Glomerular endothelial cell (primary cell): ENCODE results near the gene KCND3. TPM values are rescaled to one million over a fixed set of nuclear protein-coding genes. Genes with fewer than 3 reads are reported as not detected.

Experiments
- DNase-seq: peaks from one replicate; pipeline ENCODE4 v3.0.0-alpha.2; 2011; ENCODE audit warnings: low read depth, low spot score; ENCODE audit errors: extremely low read depth
- total RNA-seq: library from RNA; depleted of rRNA; stranded (reverse); fragments of >200 nt; gene quantifications from 2 replicates; pipeline ENCODE4 v1.2.3, GENCODE V29; 2015

KCND3 gene
- not detected in 2 replicates for total RNA-seq

DNA sequence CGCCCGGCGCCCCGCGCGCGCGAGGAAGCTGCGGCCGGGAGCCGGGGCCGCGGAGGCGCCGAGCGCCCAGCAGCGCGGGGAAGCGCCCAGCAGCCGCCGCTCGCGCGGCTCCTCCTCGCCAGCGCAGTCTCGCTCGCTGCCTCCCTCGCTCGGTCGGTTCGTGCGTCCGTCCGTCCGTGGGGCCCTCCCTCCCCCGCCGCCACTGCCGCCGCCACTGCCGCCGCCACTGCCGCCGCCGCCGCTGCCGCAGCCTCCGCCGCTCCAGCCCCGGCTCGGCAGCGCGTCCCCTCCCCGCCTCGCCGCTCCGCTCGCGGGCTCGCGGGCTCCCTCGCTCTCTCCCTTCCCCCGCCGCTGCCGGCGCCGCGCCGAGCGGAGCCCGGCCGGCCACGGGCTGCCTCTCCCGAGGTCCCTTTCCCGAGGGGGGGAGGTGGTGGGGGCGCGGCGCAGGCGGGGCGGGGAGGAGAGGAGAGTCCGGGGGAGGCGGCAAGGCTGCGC, at the start of gene KCND3:
KCND3 (minus strand) TSS at position 138 of the 495 bp plus-strand sequence.
- no peak for DNase-seq

DNA sequence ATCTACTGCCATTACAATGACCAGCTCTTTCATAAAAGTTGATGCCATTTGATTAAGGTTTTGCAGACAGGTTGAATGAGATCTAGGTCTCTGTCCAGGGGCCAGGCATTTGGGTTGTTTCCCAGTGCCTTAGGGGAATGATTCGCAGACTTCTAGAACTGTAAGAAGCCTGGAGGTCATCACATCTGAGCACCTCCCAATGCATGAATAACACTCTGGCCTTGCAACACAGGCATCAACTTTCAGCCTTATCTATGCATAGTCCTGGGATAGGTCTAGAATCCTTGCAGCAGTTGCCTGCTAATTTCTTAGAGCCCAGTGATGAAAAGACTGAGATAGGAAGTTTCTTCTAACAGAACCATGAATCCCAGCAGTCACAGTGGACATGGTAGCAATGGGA, 44.8 kb upstream of the KCND3 start:
- DNase-seq: no peak

DNA sequence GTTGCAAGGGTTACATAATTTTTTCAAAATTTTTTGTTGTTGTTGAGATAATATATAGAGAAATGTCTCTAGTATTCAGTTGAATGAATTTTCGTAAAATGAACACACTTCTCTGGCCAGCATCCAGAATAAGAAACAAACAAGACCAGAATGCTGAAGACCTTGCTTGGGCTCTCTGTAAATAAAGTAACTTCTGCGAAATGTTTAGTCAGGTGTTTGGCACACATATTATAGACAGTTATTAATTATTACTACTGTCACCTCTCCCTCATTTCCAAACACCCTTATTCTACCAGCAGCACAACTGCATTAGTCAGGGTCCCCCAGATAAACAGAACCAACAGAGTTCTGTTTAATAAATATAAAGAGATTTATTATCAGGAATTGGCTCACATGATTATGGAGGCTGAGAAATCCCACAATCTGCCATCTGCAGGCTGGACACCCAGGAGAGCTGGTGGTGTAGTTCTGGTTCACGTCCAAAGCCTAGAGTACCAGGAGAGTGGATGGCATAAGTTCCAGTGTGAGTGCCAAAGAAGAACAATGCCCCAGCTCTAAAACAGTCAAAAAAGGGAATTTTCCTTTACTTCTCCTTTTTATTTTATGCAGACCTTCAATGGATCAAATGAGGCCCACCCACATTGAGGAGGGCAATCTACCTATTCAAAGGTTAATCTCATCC, 44.1 kb upstream of the KCND3 start:
- no peak for DNase-seq

DNA sequence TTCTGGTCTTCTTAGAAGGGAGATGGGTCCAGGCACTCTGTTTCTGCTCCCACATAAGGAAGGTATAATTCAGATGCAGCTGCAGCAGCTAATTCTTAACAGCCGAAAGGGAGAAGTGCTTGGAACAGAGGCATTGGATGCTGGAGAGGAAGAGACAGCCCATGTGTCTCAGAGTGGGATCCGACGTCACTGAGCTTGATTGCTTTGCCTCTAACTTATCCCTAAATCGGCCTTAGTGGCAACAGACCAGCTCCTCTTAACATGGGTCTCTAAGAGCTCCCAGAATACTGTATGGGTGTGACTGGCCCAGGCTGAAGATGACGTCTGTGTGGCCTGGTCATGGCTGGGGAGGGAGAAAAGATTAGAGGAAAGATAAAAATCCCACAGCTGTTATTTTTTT, 40.7 kb upstream of the KCND3 start:
- DNase-seq: no peak

DNA sequence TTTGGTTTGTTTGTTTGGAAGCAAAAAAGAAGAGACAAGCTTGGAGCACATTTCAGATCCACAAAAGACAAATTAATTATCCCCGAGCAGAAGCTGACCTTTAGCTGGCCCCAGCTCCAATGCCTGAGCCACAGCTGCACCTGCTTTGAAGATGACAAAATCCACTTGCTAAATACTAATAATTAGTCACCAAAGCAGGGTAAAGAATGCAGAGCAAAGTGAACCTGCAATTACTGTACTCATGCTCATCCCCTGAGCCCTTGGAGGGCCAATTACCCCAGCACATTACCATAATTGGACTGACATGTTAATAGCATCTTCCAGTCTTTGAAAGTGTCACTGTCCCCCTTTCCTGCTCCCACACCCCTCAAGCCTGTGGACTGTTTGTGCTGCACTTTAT, 38.2 kb upstream of the KCND3 start:
- DNase-seq: no peak

DNA sequence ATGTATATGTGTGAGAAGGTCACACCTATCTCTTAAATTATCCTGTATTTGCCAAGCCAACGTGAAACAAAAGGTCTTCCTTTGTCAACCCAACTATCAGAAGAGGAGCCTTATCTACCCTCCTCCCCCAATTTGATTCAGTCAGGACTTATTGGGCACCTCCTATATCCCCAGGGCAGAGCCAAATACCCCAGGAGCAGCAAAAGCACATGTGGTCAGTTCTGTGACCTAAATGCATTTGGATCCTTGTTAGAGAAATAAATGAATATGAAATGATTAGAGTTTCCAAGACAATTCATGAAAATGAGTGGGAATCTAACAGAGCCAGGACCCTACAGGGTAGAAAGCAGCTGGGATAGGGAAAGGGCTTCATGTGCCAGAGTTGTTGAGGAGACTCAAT, 37.0 kb upstream of the KCND3 start:
- no peak for DNase-seq

DNA sequence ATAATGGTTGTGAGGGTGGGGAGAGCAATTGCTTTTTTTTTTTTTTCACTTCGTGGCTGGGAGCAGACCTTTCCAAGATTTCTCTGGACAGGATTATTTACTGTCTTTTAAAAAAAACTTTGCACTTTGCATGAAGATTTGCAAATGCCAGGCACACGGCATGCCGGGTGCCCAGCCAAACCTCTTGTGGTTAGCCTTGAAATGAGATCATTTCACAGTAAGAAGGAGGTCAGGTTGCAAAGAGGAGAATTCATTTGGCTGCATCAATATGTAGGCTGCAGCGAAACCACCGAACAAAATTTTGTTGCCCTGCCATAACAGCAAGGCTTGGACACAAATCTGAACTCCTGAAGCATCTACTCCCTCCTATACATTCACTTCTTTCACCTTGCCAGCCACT, 36.5 kb upstream of the KCND3 start:
- DNase-seq: no peak

DNA sequence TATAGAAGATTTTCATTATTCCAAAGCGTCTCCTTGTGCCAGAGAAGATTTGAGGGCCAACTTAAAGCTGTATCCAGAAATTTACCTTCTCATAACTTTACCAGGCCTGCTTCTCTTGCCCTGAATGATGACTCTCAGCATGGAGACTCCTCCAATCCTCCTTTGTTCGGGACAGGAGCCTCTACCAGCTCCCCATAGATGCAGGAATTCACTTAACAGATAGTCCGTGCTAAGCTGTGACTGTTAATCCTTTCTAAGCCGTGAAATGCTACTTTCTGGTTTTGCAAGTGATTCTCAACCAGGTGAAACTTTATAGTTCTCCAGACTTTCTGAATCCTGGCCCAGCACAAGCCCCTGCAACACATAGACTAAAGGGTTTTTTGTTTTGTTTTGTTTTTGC, 31.8 kb upstream of the KCND3 start:
- DNase-seq: no peak

DNA sequence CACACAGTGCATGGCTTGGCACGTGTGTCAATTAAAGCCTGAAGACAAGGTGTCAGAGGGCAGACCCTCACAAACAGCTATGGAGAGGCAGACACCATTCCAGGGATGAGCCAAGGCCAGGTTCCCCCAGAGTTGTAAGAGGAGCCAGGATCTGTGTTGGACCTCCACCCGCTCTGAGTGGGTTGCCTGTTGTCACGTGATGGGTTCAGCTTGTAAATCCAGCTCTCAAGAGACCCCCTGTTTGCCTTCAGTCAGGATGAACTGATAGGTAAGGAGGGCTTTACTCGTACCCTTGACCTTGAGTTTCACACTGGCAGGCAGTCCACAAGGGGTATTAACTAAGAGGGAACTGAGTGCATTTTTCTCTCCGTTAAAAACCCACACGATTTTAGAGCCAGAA, 27.7 kb upstream of the KCND3 start:
- DNase-seq: no peak

DNA sequence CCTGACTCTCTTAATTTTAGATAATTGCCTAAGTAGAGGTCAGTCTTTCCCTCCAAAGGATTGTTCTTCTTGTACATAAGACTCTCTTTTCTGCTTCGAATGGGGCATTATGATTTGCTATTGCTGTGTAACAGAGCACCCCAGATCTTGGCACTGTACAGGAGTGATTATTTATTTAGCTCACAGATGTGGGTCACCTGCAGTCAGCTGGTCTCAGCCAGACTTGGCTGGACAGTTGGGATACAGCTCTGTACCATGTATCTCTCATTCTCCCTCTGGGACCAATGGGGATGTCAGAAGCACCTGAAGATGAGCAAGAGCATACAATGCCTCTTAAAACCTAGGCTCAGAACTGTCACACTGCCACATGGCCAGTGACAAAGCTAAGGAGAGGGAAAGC, 23.4 kb upstream of the KCND3 start:
- no peak for DNase-seq

DNA sequence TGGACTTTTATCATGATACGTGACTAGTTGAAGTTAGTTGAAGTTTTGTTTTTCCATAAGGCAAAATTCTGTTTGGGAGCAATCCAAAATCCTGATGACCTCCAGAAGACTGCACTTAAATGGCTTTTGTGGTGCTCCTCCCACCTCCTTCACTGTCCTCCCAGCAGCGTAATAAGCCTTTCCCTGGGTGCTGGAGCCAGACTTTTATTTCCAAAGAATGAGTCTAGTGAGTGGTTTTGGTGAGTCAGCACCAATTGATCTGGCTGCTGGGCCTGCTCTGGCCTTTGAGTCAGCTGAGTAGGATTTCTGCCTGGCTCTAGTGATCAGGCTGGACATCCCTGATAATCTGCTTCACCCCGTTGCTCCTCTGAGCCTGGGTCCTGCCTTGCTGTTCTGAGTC, 21.7 kb upstream of the KCND3 start:
- DNase-seq: no peak

DNA sequence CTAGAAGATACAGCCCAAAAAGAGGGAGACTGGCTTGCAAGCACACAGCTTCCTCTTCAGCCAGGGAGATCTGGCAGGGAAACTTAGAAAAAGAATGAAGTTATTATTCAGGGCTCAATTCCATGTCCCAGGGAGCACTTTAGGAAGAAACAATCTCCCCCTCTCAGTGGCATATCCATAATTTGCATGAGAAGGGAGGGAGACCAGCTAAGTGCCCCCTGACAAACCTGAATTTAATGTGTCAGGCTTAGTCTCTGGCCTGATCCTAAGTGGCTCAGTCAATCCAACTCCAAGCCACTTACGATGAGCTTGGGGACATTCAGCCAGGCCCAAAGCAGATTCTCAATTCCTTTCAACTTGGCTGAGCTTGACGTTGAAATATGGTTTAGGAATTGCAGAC, 17.7 kb upstream of the KCND3 start:
- no peak for DNase-seq

DNA sequence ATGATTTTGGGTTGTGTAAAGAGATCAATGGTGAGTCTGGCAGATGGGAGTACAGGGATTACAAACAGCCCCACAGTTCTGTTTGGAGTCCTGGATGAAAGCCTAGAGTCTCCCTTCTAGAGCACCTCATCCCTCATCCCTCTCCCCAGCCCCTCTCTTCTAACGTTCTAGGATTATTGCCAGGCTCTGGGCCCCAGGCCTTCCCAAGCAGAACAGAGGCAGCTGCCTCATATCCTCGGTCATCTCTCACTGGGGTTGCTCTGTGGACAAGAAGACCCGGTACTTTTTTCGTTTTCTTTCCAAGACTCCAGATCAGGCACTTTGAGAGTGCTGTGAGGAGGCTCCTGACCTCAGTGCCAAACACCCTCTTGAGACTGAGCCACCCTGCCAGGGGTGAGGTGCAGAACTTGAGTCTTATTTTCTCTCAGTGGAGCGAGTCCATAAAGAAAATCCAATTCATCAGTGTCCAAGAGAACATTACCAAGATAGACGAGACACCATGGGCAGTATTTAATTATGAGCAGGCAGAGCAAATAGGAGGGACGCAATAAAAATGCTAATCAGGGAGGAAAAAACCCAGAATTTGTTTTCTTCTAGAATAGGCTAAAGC, 17.1 kb upstream of the KCND3 start:
- DNase-seq: no peak

DNA sequence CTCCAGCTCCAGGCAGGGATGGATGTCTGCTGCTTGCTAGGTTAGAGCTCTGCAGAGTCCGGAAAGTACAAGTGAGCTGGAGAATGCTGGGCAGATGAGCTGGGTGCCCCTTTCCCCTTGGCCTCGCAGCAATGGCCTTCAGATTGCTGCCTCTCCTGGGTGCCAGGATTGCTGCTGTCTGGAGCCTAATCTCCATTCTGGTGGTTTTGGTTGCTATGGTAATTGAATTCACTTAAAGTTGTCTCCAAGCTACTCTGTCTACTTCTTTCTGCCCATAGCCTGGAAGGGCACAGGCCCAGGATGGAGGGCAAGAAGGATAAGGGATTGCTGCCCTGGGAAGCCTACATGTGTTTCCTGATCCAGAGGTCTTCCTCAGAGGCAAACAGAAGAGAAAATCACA, 14.6 kb upstream of the KCND3 start:
- no peak for DNase-seq

DNA sequence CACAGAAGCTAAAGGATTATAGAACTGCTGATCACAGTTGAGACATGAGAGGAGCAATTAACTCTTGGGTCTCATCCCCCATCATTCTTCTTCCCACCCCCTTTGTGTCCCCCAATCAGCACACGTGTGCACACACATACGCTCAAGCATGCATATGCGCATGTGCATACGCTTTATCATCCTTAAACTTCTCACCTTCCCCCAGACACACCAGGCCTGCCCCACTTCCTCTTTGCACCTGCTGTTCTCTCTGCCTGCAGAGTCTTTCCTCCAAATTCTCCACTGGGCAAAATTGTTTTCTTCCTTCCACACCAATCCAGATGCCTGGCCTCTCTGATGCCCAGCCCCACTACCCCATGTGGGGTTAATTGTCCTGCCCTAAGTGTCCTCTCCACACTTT, 13.0 kb upstream of the KCND3 start:
- no peak for DNase-seq

DNA sequence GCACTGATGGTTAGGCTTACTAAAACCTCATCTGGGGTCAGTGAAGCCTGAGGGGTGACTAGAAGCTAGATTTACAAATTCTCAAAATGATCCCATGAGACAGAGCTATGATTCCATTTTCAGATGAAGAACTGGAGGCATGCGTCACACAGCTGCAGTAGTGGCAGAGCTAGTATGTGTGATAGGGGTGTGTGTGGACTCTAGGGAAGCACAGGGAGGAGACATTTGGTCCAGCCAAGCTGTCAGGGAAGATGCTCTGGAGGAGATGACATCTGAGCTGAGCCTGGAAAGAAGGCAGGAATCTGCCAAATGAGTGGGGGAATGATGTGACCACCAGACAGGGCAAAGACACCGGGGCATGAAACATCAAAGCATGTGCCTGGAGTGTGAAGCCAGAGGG, 12.0 kb upstream of the KCND3 start:
- no peak for DNase-seq

DNA sequence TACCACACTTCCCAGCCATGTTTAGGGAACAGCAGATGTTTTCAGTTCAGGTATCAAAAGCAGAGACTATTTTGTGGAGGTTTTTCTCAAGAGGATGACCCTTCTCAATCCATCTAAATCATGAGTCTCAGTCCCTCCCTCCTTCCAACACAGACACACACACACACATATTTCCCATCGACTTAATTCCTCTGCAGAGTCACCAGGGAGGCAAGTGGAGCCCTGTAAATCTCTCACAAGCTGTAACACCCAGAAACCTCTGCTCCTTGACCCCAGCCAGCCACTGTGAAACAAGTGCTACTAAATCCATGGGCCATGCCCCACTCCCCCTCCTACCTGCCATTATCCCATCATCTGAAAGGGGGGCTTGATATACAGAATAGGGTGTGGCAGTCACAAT, 10.6 kb upstream of the KCND3 start:
- DNase-seq: no peak

DNA sequence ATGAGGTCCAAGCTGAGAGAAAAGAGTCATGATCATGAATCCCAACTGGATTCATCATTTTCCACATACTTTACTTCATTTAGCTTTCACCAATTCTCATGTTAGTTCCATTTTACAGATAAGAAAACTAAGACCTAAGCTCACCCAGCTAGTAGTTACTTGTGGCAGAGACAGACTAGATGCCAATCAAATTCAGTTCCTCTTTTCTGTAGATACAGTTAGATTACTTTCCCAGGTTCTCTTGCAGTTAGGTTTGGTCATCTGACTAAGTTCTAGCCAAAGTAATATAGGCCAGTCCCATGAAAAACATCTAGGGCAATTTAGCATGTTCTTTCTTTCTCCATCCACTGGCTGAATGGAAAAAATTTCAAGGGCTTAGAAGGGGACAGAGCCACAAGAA, 8.9 kb upstream of the KCND3 start:
- DNase-seq: no peak

DNA sequence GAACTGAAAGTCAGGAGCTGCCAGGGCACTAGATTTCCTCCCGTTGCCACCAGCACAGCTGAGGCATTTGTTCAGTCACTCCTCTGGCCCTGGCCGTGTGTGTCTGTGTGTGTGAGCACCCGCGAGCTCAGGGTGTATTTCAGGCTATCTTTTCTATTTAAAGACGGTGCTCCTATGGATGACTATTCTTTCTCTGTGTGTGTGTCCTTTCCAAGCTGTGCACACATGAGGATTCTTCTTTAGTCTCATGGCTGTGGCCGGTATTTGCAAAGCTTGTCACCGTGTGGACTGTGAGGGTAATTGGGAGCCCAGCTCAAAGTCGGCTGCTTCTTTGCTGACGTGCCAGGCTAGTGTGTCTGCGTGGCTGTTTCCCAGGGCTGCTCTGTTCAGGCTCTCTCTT, 3.0 kb upstream of the KCND3 start:
- no peak for DNase-seq

DNA sequence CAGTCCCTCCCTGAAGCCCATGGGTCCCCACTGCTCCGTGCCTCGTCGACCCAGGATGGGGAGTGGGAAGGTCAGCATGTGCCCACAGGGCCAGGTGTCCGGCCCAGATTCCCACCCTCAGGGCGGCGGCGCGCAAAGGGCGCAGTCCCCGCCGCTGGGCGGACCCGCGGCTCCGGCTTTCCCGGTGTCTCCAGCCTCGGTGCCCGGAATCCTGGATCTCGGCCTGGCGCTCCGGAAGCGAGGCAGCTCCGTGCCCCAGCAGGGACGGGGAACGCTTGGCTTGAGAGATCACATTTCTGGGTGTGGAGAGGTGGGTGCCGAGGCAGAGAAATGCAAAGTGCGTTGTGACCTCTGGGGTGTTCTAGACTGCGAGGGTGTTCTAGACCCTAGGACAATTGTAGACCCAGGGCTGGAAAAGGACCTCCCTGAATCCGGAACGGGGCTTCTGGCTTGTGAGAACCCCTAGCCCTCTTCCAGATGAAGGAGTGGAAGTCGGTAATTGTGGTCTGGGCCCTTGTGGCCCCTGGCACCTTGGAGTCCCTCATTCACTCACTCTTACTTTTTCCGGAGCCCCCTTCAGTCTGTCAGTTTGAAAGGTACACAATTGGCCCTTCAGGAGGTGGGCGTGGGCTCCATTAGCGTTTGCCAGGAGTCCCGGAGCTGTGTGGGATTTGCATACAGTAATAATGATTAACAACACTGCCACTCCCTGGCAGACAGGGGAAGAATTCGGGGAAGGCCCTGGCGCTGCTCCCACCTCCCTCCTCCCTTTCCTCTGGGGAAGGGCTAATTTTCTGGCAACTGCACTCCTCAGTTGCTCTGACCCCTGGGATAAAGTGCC, 1.6 kb upstream of the KCND3 start:
- DNase-seq: no peak

DNA sequence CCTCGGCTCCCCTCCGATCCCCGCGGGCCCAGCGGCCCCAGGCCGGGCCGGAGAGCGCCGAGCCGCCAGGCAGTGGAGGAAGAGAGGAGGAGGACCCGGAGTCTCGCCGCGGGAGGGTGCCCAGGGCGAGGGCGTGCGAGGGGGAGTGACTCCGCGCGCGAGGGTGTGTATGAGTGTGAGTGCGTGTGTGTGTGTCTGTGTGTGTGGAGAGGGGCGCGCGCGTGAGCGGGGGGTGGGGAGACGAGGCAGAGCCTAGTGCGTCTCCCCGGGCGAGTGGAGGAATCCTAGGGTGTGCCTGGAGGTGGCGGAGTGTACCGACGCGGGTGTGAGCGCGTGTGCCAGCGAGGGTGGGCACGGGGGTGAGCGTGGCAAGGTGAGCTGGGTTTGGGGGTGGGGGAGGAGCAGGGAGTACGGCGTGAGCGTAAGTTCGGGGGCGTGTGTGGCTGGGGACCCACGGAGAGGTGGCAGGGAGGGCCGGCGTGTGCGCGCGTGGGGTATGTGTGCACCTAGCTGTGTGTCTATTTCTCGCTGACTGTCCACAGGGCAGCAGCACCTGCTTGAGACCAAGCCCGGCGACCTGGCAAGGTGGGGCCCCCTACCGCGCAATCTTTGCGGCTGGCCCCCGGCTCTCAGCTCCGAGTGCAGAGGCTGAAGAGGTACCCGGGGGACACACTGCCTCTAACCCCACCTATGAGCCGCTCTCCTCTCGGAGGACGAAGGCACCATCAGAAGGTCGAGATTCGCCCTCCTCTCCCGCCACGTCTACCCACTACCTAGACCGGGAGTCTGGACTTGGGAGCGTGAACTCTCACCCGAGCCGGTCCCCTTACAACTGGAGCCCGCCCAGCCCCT, 784 bp upstream of the KCND3 start:
- no peak for DNase-seq
